DOHH2 (cell line): ENCODE data around the gene DUSP3.
"Not testable (repeated sequence)": the region's sequence is repeated elsewhere in the genome, so short reads cannot be mapped to it uniquely, and the experiment has no call there.

Source experiments
- EZH2phosphoT487 ChIP-seq: fragments of 200-600 bp; sonication (generic); IDR thresholded peaks from 2 replicates; pipeline ENCODE4 v1.6.1; 2017; ENCODE audit warnings: borderline replicate concordance, mild to moderate bottlenecking, antibody characterized with exemption, low read length, moderate library complexity, mixed read lengths
- TF ChIP-seq, protein P1 (sequence below): fragments of 200-600 bp; sonication (generic); IDR thresholded peaks from one replicate; pipeline ENCODE4 v1.5.1; 2014; ENCODE audit warnings: antibody characterized with exemption, mild to moderate bottlenecking, low read depth, low read length; ENCODE audit not compliant: poor library complexity, severe bottlenecking

DNA sequence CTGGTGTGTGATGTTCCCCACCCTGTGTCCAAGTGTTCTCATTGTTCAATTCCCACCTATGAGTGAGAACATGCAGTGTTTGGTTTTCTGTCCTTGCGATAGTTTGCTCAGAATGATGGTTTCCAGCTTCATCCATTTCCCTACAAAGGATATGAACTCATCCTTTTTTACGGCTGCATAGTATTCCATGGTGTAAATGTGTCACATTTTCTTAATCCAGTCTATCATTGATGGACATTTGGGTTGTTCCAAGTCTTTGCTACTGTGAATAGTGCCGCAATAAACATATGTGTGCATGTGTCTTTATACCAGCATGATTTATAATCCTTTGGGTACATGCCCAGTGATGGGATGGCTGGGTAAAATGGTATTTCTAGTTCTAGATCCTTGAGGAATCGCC, 13.9 kb upstream of the DUSP3 start:
- TF ChIP-seq, protein P1, sequence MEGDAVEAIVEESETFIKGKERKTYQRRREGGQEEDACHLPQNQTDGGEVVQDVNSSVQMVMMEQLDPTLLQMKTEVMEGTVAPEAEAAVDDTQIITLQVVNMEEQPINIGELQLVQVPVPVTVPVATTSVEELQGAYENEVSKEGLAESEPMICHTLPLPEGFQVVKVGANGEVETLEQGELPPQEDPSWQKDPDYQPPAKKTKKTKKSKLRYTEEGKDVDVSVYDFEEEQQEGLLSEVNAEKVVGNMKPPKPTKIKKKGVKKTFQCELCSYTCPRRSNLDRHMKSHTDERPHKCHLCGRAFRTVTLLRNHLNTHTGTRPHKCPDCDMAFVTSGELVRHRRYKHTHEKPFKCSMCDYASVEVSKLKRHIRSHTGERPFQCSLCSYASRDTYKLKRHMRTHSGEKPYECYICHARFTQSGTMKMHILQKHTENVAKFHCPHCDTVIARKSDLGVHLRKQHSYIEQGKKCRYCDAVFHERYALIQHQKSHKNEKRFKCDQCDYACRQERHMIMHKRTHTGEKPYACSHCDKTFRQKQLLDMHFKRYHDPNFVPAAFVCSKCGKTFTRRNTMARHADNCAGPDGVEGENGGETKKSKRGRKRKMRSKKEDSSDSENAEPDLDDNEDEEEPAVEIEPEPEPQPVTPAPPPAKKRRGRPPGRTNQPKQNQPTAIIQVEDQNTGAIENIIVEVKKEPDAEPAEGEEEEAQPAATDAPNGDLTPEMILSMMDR, result not testable (repeated sequence)
- TF ChIP-seq EZH2phosphoT487, result not testable (repeated sequence)
